Endothelial cell of umbilical vein (primary cell): ENCODE results near the gene GCH1. TPM values are rescaled to one million over a fixed set of nuclear protein-coding genes. Genes with fewer than 3 reads are reported as not detected.

ENCODE experiments used
- BruUV-seq: library from RNA; stranded (reverse); fragments of 400-500 nt; replicated peaks from 2 replicates; lab custom pipeline; 2021; lab: Mats Ljungman, UMichigan
- CTCF ChIA-PET: fragments of 300-600, 350-600 bp; sonication (Branson Sonifier 250); formaldehyde crosslinking; loops from one replicate; lab custom pipeline; 2021; ENCODE audit warnings: antibody characterized with exemption, inconsistent platforms; lab: Charles Lee
- POLR2A ChIA-PET: fragments of 300-600, 350-600 bp; sonication (Branson Sonifier 250); formaldehyde crosslinking; loops from one replicate; lab custom pipeline; 2021; ENCODE audit warnings: antibody characterized with exemption, inconsistent platforms; lab: Charles Lee
- DNase-seq: peaks from one replicate; pipeline ENCODE4 v3.0.0-alpha.2; 2011; ENCODE audit warnings: low read depth, low spot score
- FAIRE-seq: peaks from 2 replicates; lab custom pipeline; 2011; peaks lifted over from hg19 to GRCh38; lab: Jason Lieb, UNC
- H2AFZ ChIP-seq: 2 replicates; pipeline ENCODE4 v1.6.0; 2012; ENCODE audit warnings: low read depth, low read length, control low read depth, inconsistent platforms
- H3K27ac ChIP-seq: 2 replicates; pipeline ENCODE4 v1.5.1; 2011; ENCODE audit warnings: low read depth, mild to moderate bottlenecking, control low read depth, low read length, moderate library complexity; ENCODE audit not compliant: insufficient read depth
- H3K27me3 ChIP-seq, 2 experiments: 2 replicates each; pipeline versions ENCODE4 v1.6.0 to v1.6.1; 2011; ENCODE audit warnings: low read length in 2 of 2, mixed read lengths in 1 of 2; ENCODE audit not compliant: control insufficient read depth in 2 of 2, insufficient read depth in 2 of 2
- H3K36me3 ChIP-seq, 2 experiments: 2 replicates in 1 of 2; 3 replicates in 1 of 2; pipeline ENCODE4 v1.5.1; 2011; ENCODE audit warnings: low read length in 2 of 2, mild to moderate bottlenecking in 1 of 2, moderate library complexity in 1 of 2; ENCODE audit not compliant: control insufficient read depth in 2 of 2, insufficient read depth in 2 of 2; ENCODE audit errors: extremely low read depth in 1 of 2
- H3K4me1 ChIP-seq: 3 replicates; pipeline ENCODE4 v1.5.1; 2011; ENCODE audit warnings: mild to moderate bottlenecking, low read length; ENCODE audit not compliant: control insufficient read depth, insufficient read depth; ENCODE audit errors: extremely low read depth
- H3K4me2 ChIP-seq: 2 replicates; pipeline ENCODE4 v1.6.1; 2011; ENCODE audit warnings: low read length, control low read depth, mixed read lengths; ENCODE audit not compliant: insufficient read depth
- H3K4me3 ChIP-seq, 3 experiments: fragments of 200-600 bp in 1 of 3; sonication (generic), shearing (Covaris generic) in 1 of 3; replicated peaks in 1 of 3; 2 replicates each; pipeline ENCODE4 v1.5.1; 2011 to 2016; ENCODE audit warnings: control low read depth in 3 of 3, low read length in 3 of 3, mild to moderate bottlenecking in 2 of 3, inconsistent platforms in 1 of 3, low read depth in 1 of 3, moderate library complexity in 1 of 3; ENCODE audit not compliant: insufficient read depth in 1 of 3
- H3K79me2 ChIP-seq: 2 replicates; pipeline ENCODE4 v1.6.0; 2012; ENCODE audit warnings: low read length, inconsistent platforms; ENCODE audit not compliant: control insufficient read depth, insufficient read depth
- H3K9ac ChIP-seq: replicated peaks from 2 replicates; pipeline ENCODE3; 2011; ENCODE audit warnings: low read length, control low read depth; ENCODE audit not compliant: insufficient read depth; ENCODE audit errors: extremely low read depth
- H3K9me1 ChIP-seq: replicated peaks from 3 replicates; pipeline ENCODE4 v1.6.0; 2011; ENCODE audit warnings: mild to moderate bottlenecking, low read length; ENCODE audit not compliant: control insufficient read depth, insufficient read depth; ENCODE audit errors: extremely low read depth
- H3K9me3 ChIP-seq: replicated peaks from 2 replicates; pipeline ENCODE4 v1.5.1; 2012; ENCODE audit warnings: low read length, inconsistent platforms; ENCODE audit not compliant: control insufficient read depth, insufficient read depth
- H4K20me1 ChIP-seq: replicated peaks from 2 replicates; pipeline ENCODE3; 2011; ENCODE audit warnings: mild to moderate bottlenecking, low read length; ENCODE audit not compliant: control insufficient read depth, insufficient read depth; ENCODE audit errors: extremely low read depth
- CTCF ChIP-seq, 2 donors: IDR thresholded peaks; 1 replicate in 1 of 2; 2 replicates in 1 of 2; pipeline ENCODE4 v1.5.1; 2011; ENCODE audit warnings: low read length in 2 of 2, mild to moderate bottlenecking in 2 of 2, moderate library complexity in 2 of 2, control low read depth in 1 of 2, inconsistent platforms in 1 of 2, low read depth in 1 of 2; ENCODE audit not compliant: insufficient read depth in 1 of 2; ENCODE audit errors: extremely low read depth in 1 of 2
- EZH2 ChIP-seq: IDR thresholded peaks from 2 replicates; pipeline ENCODE4 v1.6.1; 2012; ENCODE audit warnings: borderline replicate concordance, low read depth, mild to moderate bottlenecking, moderate library complexity, low read length, inconsistent platforms; ENCODE audit not compliant: severe bottlenecking
- FOS ChIP-seq: IDR thresholded peaks from 2 replicates; pipeline ENCODE4 v1.6.1; 2011; ENCODE audit warnings: mild to moderate bottlenecking, low read length, moderate library complexity, borderline replicate concordance; ENCODE audit not compliant: insufficient read depth
- GATA2 ChIP-seq: IDR thresholded peaks from 2 replicates; pipeline ENCODE4 v1.7.0; 2011; ENCODE audit warnings: low read depth, mild to moderate bottlenecking, moderate library complexity, mixed read lengths, low read length; ENCODE audit not compliant: insufficient read length, insufficient read depth
- JUN ChIP-seq: IDR thresholded peaks from 2 replicates; pipeline ENCODE4 v1.6.1; 2011; ENCODE audit warnings: borderline replicate concordance, low read depth; ENCODE audit not compliant: insufficient read length, insufficient read depth
- MAX ChIP-seq: IDR thresholded peaks from 2 replicates; pipeline ENCODE4 v1.6.1; 2011; ENCODE audit not compliant: insufficient read depth, insufficient read length
- MYC ChIP-seq: IDR thresholded peaks from one replicate; pipeline ENCODE4 v1.6.1; 2011; ENCODE audit warnings: mild to moderate bottlenecking, low read depth, low read length
- POLR2A ChIP-seq: IDR thresholded peaks from 2 replicates; pipeline ENCODE4 v1.6.1; 2012; ENCODE audit warnings: low read depth, mild to moderate bottlenecking, control low read depth, low read length
- POLR2AphosphoS5 ChIP-seq: IDR thresholded peaks from 2 replicates; pipeline ENCODE4 v1.6.1; 2012; ENCODE audit warnings: low read depth, mild to moderate bottlenecking, control low read depth, low read length, moderate library complexity; ENCODE audit not compliant: insufficient read depth
- dilution Hi-C: fragments of 300-500 bp; cut with MboI; formaldehyde crosslinking; loops from one replicate; pipeline ENCODE4 v1.15.0; 2019; ENCODE audit warnings: low sequenced_read_pairs; ENCODE audit not compliant: extremely low pct_ligation_motif_present
- intact Hi-C: fragments of 100-400 bp; cut with micrococcal nuclease; formaldehyde crosslinking; loops from one replicate; pipeline ENCODE4 v1.10.0; 2022
- polyA plus RNA-seq, 4 experiments: library from polyadenylated mRNA; depleted of rRNA in 3 of 4; stranded (reverse) in 3 of 4; unstranded in 1 of 4; fragments of >200 nt; gene quantifications; 2 replicates each; pipeline versions ENCODE4 v1.2.1 to v1.2.3, GENCODE V29; 2011 to 2012; ENCODE audit warnings: missing spikeins in 1 of 4
- total RNA-seq: library from RNA; stranded (reverse); gene quantifications from 2 replicates; pipeline ENCODE4 v1.2.3, GENCODE V29; 2021

GCH1 gene
- total and polyA plus RNA-seq, 2 donors (not counting 3 experiments of a cell fraction or from before 2014, with no cell fraction given), result 3.6 to 4.6 TPM

DNA sequence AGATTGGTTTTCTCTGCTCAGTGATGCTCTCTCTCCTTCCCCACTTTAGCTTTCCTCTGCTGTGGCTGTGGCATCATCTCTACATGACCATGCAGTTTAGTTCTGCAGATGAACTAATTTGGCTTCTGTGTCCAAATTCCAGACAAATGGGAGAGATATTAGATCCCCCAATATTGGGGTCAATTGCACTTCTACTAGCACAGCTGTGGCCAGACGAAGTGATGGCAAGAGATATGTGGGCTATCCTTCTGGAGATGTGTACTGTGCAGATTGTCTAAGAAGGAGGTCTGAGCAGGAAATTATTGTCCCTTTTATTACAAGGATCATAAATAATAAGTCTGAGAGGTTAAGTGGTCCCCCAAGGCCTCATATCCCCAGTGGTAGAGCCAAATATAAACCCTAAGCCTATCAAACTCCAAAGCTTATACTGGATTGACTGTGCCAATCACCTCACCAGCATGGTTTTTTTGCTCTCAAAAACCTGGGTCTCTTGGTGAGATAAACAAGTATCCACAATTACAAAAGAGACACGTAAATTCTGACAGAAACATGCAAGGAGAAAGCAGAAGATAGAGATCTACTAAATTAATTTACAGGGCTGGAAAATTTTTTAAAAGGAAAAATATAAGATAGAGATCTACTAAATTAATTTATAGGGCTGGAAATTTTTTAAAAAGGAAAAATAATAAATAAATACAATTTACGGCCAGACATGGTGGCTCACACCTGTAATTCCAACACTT, 29.1 kb upstream of the GCH1 start:
- no peak overlapping the region for H3K9ac ChIP-seq
- no peak overlapping the region for H3K4me3 ChIP-seq
- H3K9me1 ChIP-seq, result no peaks in the 10 kb centered on the region
- H3K9me3 ChIP-seq, result no peaks in the 10 kb centered on the region
- no peak overlapping the region for H3K4me2 ChIP-seq
- H3K79me2 ChIP-seq, result no peaks in the 10 kb centered on the region
- H3K36me3 ChIP-seq, result no peaks in the 10 kb centered on the region
- no peaks in the 10 kb centered on the region for H3K4me1 ChIP-seq
- FAIRE-seq (no peak), DNase-seq (no peak)
- intact Hi-C loops, result no loop called here
- no peak overlapping the region for H2AFZ ChIP-seq
- CTCF ChIA-PET, result interaction anchor here (1.0 kb wide), 1 partner anchor 53 kb away, joined by 3 read pairs; no protein-coding TSS in a partner anchor
- no peaks in the 10 kb centered on the region for H4K20me1 ChIP-seq
- H3K27me3 ChIP-seq, result no peaks in the 10 kb centered on the region
- no peak for TF ChIP-seq POLR2A
- no peak for TF ChIP-seq EZH2
- TF ChIP-seq POLR2AphosphoS5, result no peak
- TF ChIP-seq JUN, result no peak
- no peak for TF ChIP-seq GATA2
- no peak for TF ChIP-seq CTCF (IDR thresholded peaks at IDR 0.05; ENCODE audit: extremely low read depth in 1 of 2, insufficient read depth in 1 of 2, low read depth in 1 of 2, low read length in 2 of 2)
- TF ChIP-seq MYC, result no peak
- no peak for TF ChIP-seq FOS
- TF ChIP-seq MAX, result no peak
- H3K27ac ChIP-seq, result no peak overlapping the region
- dilution Hi-C loops, result no loop called here
- POLR2A ChIA-PET, result no interaction called here
- BruUV-seq, result no TSS peak
